ENCODE data around the gene MEG3. TPM values are rescaled to one million over a fixed set of nuclear protein-coding genes. Genes with fewer than 3 reads are reported as not detected.
A peak's percentile ranks its signal among the peaks of the same experiment; 100 is the strongest.

The MEG3 gene
- total RNA-seq, 1 experiment from 2014 or later, result 419 TPM

GRCh38 chr14:100885196-100885595 is 59.3 kb downstream of the MEG3 start:
- H3K4me3 ChIP-seq, result no peak overlapping the region
- H3K4me1 ChIP-seq, result 0 out of 2 replicates have a peak, but pooled peaks cover 6% of the 10 kb centered on the region
- no peak for DNase-seq
- no peaks in the 10 kb centered on the region for H3K9me3 ChIP-seq (replicated peaks)
- H3K27ac ChIP-seq, result no peak overlapping the region
- H3K27me3 ChIP-seq, result peaks cover 3% of the 10 kb centered on the region; the same call in 1 of the 2 replicates
- peaks cover 86% of the 10 kb centered on the region for H3K36me3 ChIP-seq

DNA sequence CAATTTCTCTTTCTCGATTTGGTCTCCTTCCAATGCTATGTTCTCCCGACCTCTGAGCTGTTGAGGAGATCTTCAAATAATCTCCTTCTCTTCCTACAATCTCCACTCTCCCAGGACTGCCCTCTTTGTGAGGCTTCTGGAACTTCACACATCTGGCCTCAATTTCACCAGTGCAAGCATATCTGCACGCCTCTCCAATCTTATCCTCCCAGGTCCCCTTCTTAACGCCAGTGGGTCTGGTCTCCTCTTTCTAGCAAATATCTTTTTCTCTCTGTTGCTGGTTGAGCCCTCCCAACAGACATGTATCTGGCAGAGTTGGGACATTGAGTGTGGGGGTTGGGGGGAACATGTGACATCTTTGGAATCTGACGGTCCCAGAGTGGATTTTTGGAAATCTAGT is 59.7 kb downstream of the MEG3 start:
- DNase-seq, result no peak
- Histone ChIP-seq H3K27me3 (peaks cover 3% of the 10 kb centered on the region; the same call in 1 of the 2 replicates), H3K9me3 (replicated peaks) (no peaks in the 10 kb centered on the region), H3K27ac (no peak overlapping the region), H3K4me1 (0 out of 2 replicates have a peak, but pooled peaks cover 6% of the 10 kb centered on the region), H3K36me3 (peaks cover 84% of the 10 kb centered on the region), H3K4me3 (no peak overlapping the region)

DNA sequence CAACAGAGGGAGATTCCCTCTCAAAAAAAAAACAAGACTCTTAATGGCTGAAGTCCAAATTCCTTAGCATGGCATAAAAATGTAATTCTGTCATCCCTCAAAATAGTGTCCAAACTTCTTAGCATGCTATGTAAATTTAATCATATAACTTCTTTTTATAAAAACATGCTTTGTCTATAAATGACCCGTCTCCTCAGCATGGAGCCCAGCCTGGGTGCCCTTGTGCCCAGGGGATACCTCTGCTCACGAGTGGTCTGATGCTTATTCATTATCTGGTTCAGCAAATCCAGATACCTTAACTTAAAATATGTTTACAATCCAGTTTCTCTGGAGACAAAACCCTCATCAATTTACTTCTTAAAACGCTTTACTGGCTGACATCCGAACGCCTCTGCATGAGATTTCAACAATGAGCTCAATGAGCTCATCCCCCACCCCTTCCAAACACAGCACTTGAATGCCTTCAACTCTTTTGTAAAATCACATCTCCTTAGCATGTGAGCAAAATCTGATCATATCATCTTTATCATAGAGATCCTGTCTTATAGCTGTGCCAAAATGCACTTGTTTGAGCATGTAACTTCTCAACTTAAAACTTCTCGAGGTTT is 61.9 kb downstream of the MEG3 start:
- 0 out of 2 replicates have a peak, but pooled peaks cover 6% of the 10 kb centered on the region for H3K4me1 ChIP-seq
- DNase-seq, result no peak
- no peaks in the 10 kb centered on the region for H3K9me3 ChIP-seq (replicated peaks)
- H3K27me3 ChIP-seq, result peaks cover 3% of the 10 kb centered on the region; the same call in 1 of the 2 replicates
- peaks cover 86% of the 10 kb centered on the region for H3K36me3 ChIP-seq
- no peak overlapping the region for H3K27ac ChIP-seq
- no peak overlapping the region for H3K4me3 ChIP-seq

GRCh38 chr14:100888789-100889315 is 62.9 kb downstream of the MEG3 start:
- Histone ChIP-seq H3K27me3 (peaks cover 3% of the 10 kb centered on the region; the same call in 1 of the 2 replicates), H3K4me1 (0 out of 2 replicates have a peak, but pooled peaks cover 6% of the 10 kb centered on the region), H3K9me3 (replicated peaks) (no peaks in the 10 kb centered on the region), H3K27ac (no peak overlapping the region), H3K4me3 (no peak overlapping the region), H3K36me3 (peaks cover 82% of the 10 kb centered on the region)
- no peak for DNase-seq

- Histone ChIP-seq H3K36me3 (peaks cover 77% of the 10 kb centered on the region), H3K27ac (no peak overlapping the region), H3K27me3 (peaks cover 3% of the 10 kb centered on the region; the same call in 1 of the 2 replicates), H3K4me3 (no peak overlapping the region), H3K9me3 (replicated peaks) (no peaks in the 10 kb centered on the region), H3K4me1 (0 out of 2 replicates have a peak, but pooled peaks cover 6% of the 10 kb centered on the region)
- no peak for DNase-seq
Observed at GRCh38 chr14:100889641-100890040, 63.7 kb downstream of the MEG3 start.

- Histone ChIP-seq H3K36me3 (peaks cover 79% of the 10 kb centered on the region), H3K4me3 (no peak overlapping the region), H3K27ac (no peak overlapping the region), H3K27me3 (peaks cover 3% of the 10 kb centered on the region; the same call in 1 of the 2 replicates), H3K9me3 (replicated peaks) (no peaks in the 10 kb centered on the region), H3K4me1 (0 out of 2 replicates have a peak, but pooled peaks cover 6% of the 10 kb centered on the region)
- DNase-seq, result no peak
Observed at GRCh38 chr14:100890061-100890850, 64.3 kb downstream of the MEG3 start.

DNA sequence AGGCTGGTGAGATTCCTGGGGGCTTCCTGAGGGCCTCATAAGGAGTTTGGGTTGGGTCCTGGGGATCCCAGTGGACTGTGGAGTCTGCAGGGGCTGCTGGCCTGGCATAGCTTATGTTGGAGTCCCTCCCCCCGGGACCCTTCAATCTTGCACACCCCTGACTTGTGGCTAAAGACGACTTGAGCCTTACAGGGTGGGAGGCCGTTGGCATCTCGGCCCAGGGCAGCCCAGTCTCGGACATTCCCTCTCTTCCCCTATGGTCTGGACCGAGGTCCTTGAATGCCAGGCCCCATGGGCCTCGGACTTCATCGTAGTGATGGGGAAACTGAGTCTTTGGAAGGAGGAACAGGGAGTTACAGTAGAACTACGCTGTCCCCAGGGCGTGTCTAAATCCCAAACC is 65.1 kb downstream of the MEG3 start:
- Histone ChIP-seq H3K4me1 (0 out of 2 replicates have a peak, but pooled peaks cover 6% of the 10 kb centered on the region), H3K27me3 (peaks cover 3% of the 10 kb centered on the region; the same call in 1 of the 2 replicates), H3K9me3 (replicated peaks) (no peaks in the 10 kb centered on the region), H3K27ac (no peak overlapping the region), H3K36me3 (peaks cover 82% of the 10 kb centered on the region), H3K4me3 (no peak overlapping the region)
- no peak for DNase-seq

DNA sequence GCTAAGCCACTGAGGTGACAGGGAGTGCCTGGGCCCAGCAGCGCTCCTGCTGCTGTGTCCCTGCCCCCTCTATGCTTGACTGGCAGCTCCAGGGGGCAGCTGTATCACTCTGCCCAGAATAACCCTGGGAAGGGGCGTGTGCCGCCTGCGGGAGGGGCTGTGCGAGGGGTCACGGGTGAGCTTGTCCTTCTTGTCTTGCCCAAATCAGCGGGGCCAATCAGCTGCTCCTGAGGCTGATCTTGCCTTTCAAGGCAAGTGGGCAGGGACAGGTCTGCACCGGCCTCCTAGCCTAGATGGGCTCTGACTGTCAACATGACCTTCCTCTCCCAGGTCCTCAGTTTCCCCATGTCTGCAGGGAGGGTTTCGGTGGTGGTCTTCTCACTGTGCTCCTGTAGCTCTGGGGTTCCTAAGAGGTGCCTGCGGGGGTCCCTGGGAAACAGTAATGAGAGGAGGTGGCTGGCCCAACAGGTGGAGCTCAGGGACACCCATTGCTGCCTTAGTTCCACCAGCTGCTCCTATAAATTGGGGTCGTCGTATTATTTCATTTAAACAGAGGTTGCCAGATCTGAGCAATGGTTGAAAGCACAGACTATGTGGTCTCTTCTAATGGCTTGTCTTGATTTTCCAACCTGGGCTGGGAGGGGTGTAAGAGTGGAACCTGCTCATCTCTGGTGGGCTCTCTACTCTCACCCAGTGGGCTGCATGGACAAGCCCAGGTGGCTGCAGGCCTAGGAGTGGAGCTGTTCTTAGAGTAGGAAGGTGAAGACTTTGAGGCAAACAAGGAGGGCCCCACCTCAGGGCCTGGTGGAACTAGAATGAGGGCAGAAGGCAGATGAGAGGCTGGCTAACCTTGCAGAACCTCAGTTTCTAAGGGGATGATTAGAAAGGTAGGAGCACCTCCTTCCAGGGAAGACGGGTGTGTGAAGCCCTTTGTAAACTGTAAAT is 65.9 kb downstream of the MEG3 start:
- no peak overlapping the region for H3K4me3 ChIP-seq
- peak in 1 of 2 experiments; percentile 4 for DNase-seq
- H3K27me3 ChIP-seq, result no peaks in the 10 kb centered on the region
- peaks cover 76% of the 10 kb centered on the region for H3K36me3 ChIP-seq
- H3K27ac ChIP-seq, result no peak overlapping the region
- 0 out of 2 replicates have a peak, but pooled peaks cover 6% of the 10 kb centered on the region for H3K4me1 ChIP-seq
- H3K9me3 ChIP-seq (replicated peaks), result no peaks in the 10 kb centered on the region

- Histone ChIP-seq H3K27ac (no peak overlapping the region), H3K36me3 (peaks cover 76% of the 10 kb centered on the region), H3K4me1 (no peaks in the 10 kb centered on the region), H3K27me3 (no peaks in the 10 kb centered on the region), H3K9me3 (replicated peaks) (no peaks in the 10 kb centered on the region), H3K4me3 (no peak overlapping the region)
- DNase-seq, result peak in 1 of 2 experiments; percentile 3
Observed at GRCh38 chr14:100892496-100893227, 66.7 kb downstream of the MEG3 start.

- Histone ChIP-seq H3K27ac (no peak overlapping the region), H3K4me3 (no peak overlapping the region), H3K4me1 (no peaks in the 10 kb centered on the region), H3K9me3 (replicated peaks) (no peaks in the 10 kb centered on the region), H3K36me3 (peaks cover 75% of the 10 kb centered on the region), H3K27me3 (no peaks in the 10 kb centered on the region)
- DNase-seq, result no peak
Observed at GRCh38 chr14:100893228-100893601, 67.3 kb downstream of the MEG3 start.

DNA sequence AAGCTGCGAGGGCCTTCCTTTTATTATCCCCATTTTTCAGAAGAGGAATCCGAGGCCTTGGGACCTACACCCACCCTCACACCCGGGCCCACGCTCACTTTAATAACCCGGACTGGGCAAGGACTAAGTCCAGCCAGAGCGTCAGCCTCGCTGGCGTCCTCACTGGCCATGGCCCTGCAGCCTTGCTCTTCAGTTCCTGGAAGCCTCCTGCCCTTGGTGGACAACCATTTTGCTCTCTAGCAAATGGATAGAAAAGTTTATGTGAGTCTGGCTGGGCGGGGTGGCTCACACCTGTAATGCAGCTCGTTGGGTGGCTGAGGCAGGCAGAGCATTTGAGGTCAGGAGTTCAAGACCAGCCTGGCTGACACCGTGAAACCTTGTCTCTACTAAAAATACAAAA is 67.8 kb downstream of the MEG3 start:
- DNase-seq, result no peak
- no peaks in the 10 kb centered on the region for H3K9me3 ChIP-seq (replicated peaks)
- no peaks in the 10 kb centered on the region for H3K4me1 ChIP-seq
- no peak overlapping the region for H3K27ac ChIP-seq
- H3K4me3 ChIP-seq, result no peak overlapping the region
- H3K36me3 ChIP-seq, result peaks cover 75% of the 10 kb centered on the region
- H3K27me3 ChIP-seq, result no peaks in the 10 kb centered on the region

- Histone ChIP-seq H3K4me1 (no peaks in the 10 kb centered on the region), H3K9me3 (replicated peaks) (no peaks in the 10 kb centered on the region), H3K4me3 (no peak overlapping the region), H3K27me3 (no peaks in the 10 kb centered on the region), H3K27ac (no peak overlapping the region), H3K36me3 (peaks cover 75% of the 10 kb centered on the region)
- DNase-seq, result no peak
Observed at GRCh38 chr14:100894416-100894815, 68.5 kb downstream of the MEG3 start.

- no peaks in the 10 kb centered on the region for H3K9me3 ChIP-seq (replicated peaks)
- H3K4me3 ChIP-seq, result no peak overlapping the region
- no peak for DNase-seq
- H3K27ac ChIP-seq, result no peak overlapping the region
- H3K4me1 ChIP-seq, result no peaks in the 10 kb centered on the region
- H3K27me3 ChIP-seq, result no peaks in the 10 kb centered on the region
- H3K36me3 ChIP-seq, result peaks cover 78% of the 10 kb centered on the region
Observed at GRCh38 chr14:100895411-100895810, 69.5 kb downstream of the MEG3 start.

Data from SJCRH30 (cell line).